NCI-H2081 (cell line): ENCODE measurements around the gene SIX2.

Experiments
- DNase-seq, 2 experiments: peaks; one replicate each; lab custom pipeline; 2025; lab: John Stamatoyannopoulos, UW

The SIX2 gene

DNA sequence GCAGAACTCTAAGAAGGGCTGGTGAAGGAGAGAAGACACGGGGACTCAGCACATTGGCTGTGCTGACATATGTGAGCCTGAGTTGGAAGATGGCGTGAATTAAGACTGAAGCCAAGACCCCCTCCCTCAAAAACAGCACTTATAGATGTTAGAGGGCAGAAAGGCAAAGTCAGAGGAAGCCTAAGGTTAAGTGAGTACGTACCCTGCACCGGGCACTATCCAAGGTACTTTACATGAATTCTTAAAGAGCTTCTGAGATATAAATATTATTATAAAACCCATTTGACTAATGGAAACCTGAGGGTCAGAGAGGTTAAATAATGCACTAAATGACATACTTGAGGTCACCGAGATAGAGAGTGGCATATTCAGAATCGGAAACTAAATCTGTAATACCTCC is 42.2 kb downstream of the SIX2 start:
- DNase-seq = no peak

DNA sequence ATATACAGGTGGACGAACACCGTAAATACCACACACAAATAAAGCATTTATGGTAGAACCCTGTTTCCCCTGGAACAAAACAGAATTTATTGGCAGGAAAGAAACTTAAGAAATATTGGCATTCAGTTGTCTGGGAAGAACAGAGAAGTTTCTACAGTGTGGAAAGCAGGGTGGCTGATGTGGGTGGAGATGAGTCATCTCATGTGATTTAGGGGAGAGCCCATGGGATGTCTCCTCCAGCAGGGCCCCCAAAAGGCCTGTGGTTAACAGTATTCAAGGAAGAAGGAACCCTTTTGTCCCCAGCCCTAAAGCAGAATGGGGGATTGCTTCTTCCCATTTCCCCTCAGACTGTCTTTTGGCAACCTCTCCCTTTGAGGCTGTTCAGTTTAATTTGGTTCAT is 43.6 kb downstream of the SIX2 start:
- no peak for DNase-seq

DNA sequence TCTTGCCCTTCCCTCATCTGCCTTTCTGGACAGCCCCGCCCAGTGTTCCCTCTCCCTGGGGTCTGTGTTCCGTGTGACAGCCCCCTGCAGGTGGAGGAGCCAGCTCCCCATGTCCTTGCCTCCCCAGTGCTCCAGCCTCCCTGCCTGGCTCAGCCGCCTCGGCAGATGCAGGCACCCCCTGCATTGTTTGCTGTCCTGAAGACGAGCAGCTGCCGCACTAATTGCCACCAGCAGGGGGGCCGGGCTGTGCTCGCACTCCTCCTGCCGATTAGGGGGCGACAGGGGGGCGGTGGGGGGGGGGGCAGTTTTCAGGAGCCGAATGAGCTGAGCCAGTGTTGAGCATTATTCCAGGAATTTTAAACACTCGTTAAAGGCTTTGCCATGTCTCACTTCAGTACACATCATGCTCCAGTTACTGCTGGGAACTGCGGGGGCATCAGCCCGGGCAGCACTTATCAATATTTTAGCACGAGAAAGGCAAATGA is 44.5 kb downstream of the SIX2 start:
- peak; percentile 84 to 92 for DNase-seq

DNA sequence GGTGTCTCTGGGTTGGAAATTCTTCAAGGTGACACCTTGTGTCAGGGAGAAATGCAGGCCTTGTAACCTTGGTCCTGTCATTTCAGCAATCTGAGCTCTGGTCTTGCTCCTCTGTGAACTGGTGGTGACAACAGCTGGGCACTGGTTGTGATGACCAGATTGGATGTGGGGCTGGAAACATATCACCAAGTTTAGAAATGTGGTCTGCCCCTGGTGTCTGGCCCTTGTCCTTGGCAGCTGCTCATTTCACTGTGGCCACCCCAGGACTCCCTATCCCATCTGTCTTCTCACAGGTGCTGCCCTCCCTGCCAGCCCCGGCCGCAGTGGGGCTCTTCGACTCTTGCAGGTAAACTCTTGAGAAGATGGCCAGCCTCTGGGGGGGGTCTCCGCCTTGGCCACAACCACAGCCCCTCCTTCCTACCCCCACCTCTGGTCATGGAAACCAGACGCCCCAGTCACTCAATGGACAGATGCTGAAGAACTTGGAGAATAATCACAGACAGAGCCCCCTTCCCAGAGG is 47.0 kb downstream of the SIX2 start:
- DNase-seq = no peak

DNA sequence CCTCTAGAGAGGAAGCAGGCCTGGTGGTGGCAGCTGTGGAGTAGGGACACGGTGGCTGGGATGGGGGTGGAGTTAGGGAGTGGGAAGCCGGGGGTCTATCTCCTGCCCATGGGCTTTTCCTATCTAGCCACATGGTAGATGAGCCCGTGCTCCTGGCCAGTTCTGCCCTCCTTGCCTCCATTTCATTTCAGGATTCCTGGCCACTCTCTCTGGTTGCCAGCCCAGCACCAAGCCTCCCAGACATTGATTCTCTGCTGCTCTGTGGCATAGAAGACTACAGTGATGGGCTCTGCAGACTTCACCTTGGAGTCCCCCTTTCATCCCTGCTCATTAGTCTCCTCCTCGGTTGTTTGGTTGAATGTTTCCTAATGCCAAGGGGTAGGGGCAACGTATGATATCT is 48.4 kb downstream of the SIX2 start:
- no peak for DNase-seq

DNA sequence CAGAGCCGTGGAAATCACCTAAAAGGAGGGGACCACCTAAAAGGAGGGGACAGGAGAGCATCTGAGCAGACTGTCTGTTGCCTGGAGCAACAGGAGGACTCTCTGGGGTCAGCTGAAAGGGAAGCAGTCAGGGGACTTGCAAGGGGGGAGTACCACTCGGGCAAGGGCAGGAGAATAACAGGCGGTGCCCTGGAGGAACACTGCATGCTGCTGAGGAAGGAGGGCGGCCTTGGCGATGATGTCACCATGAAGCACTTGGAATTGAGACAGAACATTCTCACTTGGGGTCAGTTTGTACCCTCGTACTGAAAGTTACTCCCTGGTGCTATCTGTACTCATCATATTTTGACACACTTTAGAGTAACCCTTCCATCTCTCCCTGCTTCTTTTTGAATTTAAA is 49.4 kb downstream of the SIX2 start:
- no peak for DNase-seq

DNA sequence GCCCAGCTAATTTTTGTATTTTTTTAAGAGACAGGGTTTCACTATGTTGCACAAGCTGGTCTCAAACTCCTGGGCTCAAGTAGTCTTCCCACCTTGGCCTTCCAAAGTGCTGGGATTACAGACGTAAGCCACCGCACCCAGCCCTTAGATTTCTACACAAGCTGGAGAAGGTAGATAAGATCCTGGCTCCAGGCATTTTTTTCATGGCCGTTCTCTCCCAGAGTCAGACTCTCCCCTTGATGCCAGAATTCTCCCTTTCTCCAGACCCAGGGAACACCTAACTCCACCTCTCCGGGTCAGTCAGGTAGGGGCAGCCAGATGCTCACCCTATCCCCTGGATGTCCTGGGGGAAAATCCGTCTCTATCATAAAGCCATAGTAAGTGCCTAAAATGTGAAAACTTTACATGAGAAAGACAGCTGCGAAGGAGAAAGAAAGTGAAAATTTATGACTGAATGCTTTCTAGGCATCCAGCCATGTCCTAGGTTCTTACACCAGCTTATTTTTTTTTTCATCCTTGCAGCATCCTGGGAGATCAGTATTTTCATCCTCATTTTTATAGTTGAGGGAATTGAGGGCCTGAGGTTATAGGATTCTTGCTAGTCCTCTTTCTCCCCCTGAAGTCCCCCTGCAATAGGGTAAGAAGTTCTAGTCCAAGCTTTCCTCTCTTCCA is 51.5 kb downstream of the SIX2 start:
- DNase-seq = no peak

DNA sequence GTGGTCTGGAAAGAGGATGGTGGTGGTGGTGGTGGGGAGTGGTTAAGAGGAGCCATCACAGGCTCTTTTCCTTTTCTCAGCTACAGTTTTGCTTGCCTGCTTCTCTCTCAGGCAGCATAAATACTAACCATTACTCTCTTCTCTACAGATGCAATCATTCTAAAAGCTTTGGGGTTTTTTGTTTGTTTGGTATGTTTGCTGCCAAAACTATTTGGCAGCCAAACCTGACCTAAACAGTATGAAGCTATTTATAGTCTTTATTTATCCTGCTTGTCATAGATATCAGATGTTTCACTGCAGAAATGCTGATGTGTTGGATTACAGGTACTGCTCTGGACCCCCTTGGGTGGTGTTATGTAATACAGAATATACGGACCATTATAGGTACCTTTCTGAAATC is 52.4 kb downstream of the SIX2 start:
- peak; percentile 14 to 66 for DNase-seq

DNA sequence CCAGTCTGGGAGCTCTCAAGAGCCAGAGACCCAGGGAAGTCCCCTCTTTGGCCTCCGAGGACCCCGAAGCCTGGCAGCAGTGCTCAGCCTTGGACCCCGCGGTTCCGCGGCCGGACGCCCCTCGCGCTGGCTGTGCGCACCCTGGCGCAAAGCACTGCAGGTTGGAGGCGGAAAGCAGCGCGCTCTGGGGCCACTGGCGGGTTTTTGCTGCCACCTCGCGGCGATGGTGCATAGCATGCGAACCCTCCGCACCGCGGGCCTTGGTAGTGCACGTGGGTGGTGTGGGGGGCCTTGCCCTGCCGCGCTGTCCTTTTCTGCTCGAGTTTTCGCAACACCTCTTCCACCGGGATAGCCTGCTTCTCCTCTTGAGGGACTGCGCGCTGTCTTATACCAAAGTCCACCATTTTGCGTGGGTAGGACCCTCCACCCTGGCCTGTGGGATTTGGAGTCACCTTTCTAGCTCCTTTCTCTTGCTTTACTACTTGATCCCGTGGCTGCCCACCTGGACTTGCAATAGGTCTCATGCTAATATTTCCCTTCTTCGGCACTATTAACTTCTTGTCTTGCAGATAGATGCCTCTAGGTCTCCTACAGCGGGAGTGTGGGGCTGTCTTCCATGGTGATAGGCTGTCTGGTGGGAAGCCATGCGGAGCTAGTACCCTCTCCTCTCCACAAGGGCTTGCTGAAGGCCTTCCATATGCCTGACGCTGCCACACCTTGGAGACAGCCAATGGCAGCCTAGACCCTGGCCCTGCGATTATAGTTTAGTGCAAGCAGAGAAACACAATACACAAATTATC is 53.5 kb downstream of the SIX2 start:
- peak; percentile 76 to 82 for DNase-seq
